HG03108 (cell line): ENCODE data around the gene MSH2.

Experiments
- ATAC-seq: cut with Tn5 transposase; IDR thresholded peaks from one replicate; pipeline ENCODE4 v1.9.1; 2021; ENCODE audit warnings: moderate library complexity; ENCODE audit not compliant: unreplicated experiment

MSH2 gene

GRCh38 chr2:47530105-47530760 is 127.3 kb downstream of the MSH2 start:
- ATAC-seq = no peak

DNA sequence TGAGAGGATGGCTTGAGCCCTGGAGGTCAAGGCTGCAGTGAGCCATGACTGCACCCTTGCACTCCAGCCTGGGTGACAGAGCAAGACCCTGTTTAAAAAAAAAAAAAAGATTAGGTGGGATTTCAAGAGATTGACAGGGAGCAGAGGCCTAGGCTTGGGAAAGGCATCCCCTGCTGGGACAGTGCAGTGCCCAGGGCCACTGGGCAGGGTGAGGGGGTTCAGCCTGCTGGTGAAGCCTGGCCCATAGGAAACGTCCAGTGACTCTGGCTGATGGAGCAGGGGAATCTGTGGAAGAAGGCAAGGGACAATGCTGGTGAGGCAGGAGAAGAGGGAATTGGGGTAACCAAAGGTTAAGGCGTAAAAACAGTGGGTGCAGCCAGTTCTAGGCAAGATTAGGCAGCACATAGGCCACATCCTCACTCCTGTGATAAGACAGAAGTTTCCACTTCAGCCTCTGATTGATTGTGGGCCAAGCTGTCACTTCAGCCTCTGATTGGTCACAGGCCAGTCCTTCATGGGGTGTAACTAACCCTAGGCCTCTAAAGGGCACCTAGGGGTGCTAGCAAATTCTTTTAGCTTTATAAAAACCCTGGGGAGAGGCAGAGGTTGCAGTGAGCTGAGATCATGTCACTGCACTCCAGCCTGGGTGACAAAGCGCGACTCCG is 128.6 kb downstream of the MSH2 start:
- ATAC-seq = no peak
